Upper lobe of left lung (tissue), 6 donors: ENCODE measurements around the gene CADPS. TPM values are rescaled to one million over a fixed set of nuclear protein-coding genes. Genes with fewer than 3 reads are reported as not detected.

ENCODE experiments used
- ATAC-seq, 2 donors: fragments of 200-7000 bp; cut with Tn5 transposase; one replicate each; pipeline ENCODE4 v1.9.1; 2022; ENCODE audit warnings: mild to moderate bottlenecking in 2 of 2, moderate library complexity in 2 of 2; ENCODE audit not compliant: low FRiP score in 2 of 2
- DNase-seq, 2 donors: peaks; one replicate each; pipeline ENCODE4 v3.0.0-alpha.2; 2019 to 2020
- H3K27ac ChIP-seq, 4 donors: fragments of 200-600 bp; sonication (generic); one replicate each; pipeline ENCODE4 v1.5.1; 2016 to 2019
- H3K27me3 ChIP-seq, 4 donors: fragments of 200-600 bp; sonication (generic); one replicate each; pipeline ENCODE4 v1.5.1; 2017 to 2019
- H3K36me3 ChIP-seq, 4 donors: fragments of 200-600 bp; sonication (generic); one replicate each; pipeline ENCODE4 v1.5.1; 2016 to 2019
- H3K4me1 ChIP-seq, 4 donors: fragments of 200-600 bp; sonication (generic); one replicate each; pipeline ENCODE4 v1.5.1; 2018 to 2019
- H3K4me3 ChIP-seq, 4 donors: fragments of 200-600 bp; sonication (generic); one replicate each; pipeline ENCODE4 v1.5.1; 2017 to 2019; ENCODE audit warnings: mild to moderate bottlenecking in 2 of 4, moderate library complexity in 1 of 4
- H3K9me3 ChIP-seq, 4 donors: fragments of 200-600 bp; sonication (generic); one replicate each; pipeline ENCODE4 v1.5.1; 2018 to 2019
- EP300 ChIP-seq, 4 donors: sonication (generic); formaldehyde crosslinking; IDR thresholded peaks; one replicate each; pipeline ENCODE4 v1.5.1; 2017; ENCODE audit warnings: antibody characterized with exemption in 4 of 4, control low read depth in 2 of 4
- POLR2A ChIP-seq, 4 donors: fragments of 450-650 bp; IDR thresholded peaks; one replicate each; pipeline ENCODE4 v1.5.1; 2016 to 2017; ENCODE audit warnings: antibody characterized with exemption in 4 of 4, mild to moderate bottlenecking in 2 of 4
- POLR2AphosphoS5 ChIP-seq, 2 donors: sonication (generic); formaldehyde crosslinking; IDR thresholded peaks; one replicate each; pipeline ENCODE4 v1.5.1; 2017; ENCODE audit warnings: antibody characterized with exemption in 2 of 2
- WGBS, 2 donors: methylation state at CpG; one replicate each; pipeline ENCODE4 v1.1.5; 2017 to 2018; 5-methylcytosine and 5-hydroxymethylcytosine counted together
- total RNA-seq, 6 donors: library from RNA; depleted of rRNA in 4 of 6; stranded (reverse); fragments of >200 nt in 4 of 6; gene quantifications; one replicate each; pipeline versions ENCODE4 v1.1.0 to v1.2.1, GENCODE V29; 2016 to 2021
- TF ChIP-seq, protein P1 (sequence below), 6 experiments: fragments of 450-650 bp in 4 of 6; fragments of 200-600 bp in 2 of 6; sonication (generic) in 2 of 6; IDR thresholded peaks; one replicate each; pipeline ENCODE4 v1.5.1; 2016 to 2019; ENCODE audit warnings: antibody characterized with exemption in 6 of 6
- donor health status: DM: no; HTN: no; CAD: no; lungs with moderate emphysema.
- donor health status: DM: no; HTN: yes; CAD: no; lungs with severe emphysema.

CADPS gene
- total RNA-seq, 6 donors from 2014 or later, result 0.29 to 1.5 (median 1.2) TPM; not detected in 3

DNA sequence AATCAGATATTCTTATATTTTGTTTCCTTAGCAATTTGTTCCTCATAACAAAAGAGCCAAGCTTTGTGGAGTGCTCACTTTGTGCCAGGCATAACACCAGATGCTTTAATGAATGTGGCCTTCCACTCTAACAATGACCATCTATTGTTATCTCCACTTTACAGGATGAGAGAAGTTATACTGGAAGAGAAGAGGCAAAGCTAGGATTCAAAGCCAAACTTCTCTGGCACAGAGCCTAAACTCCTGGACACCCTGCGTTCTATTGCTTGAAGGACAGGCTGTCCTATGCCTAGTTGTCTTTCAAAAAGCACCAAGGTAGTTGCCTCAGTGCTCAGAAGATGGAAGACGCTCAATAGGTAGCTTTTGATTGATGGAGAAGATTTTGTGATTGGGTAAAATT, 378.7 kb downstream of the CADPS start:
- Histone ChIP-seq H3K4me3 (no peak overlapping the region), H3K4me1 (no peaks in the 10 kb centered on the region), H3K27me3 (no peaks in the 10 kb centered on the region), H3K27ac (no peak overlapping the region), H3K9me3 (no peaks in the 10 kb centered on the region), H3K36me3 (no peaks in the 10 kb centered on the region)
- ATAC-seq, result no peak
- WGBS, 2 donors, result 68 to 75% methylated on average over 2 of the region's 2 CpGs
- TF ChIP-seq, protein P1, sequence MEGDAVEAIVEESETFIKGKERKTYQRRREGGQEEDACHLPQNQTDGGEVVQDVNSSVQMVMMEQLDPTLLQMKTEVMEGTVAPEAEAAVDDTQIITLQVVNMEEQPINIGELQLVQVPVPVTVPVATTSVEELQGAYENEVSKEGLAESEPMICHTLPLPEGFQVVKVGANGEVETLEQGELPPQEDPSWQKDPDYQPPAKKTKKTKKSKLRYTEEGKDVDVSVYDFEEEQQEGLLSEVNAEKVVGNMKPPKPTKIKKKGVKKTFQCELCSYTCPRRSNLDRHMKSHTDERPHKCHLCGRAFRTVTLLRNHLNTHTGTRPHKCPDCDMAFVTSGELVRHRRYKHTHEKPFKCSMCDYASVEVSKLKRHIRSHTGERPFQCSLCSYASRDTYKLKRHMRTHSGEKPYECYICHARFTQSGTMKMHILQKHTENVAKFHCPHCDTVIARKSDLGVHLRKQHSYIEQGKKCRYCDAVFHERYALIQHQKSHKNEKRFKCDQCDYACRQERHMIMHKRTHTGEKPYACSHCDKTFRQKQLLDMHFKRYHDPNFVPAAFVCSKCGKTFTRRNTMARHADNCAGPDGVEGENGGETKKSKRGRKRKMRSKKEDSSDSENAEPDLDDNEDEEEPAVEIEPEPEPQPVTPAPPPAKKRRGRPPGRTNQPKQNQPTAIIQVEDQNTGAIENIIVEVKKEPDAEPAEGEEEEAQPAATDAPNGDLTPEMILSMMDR (IDR thresholded peaks at IDR 0.05), result no peak
- TF ChIP-seq POLR2AphosphoS5 (IDR thresholded peaks at IDR 0.05) (no peak), POLR2A (IDR thresholded peaks at IDR 0.05) (no peak), EP300 (IDR thresholded peaks at IDR 0.05) (no peak)
- DNase-seq, result no peak

DNA sequence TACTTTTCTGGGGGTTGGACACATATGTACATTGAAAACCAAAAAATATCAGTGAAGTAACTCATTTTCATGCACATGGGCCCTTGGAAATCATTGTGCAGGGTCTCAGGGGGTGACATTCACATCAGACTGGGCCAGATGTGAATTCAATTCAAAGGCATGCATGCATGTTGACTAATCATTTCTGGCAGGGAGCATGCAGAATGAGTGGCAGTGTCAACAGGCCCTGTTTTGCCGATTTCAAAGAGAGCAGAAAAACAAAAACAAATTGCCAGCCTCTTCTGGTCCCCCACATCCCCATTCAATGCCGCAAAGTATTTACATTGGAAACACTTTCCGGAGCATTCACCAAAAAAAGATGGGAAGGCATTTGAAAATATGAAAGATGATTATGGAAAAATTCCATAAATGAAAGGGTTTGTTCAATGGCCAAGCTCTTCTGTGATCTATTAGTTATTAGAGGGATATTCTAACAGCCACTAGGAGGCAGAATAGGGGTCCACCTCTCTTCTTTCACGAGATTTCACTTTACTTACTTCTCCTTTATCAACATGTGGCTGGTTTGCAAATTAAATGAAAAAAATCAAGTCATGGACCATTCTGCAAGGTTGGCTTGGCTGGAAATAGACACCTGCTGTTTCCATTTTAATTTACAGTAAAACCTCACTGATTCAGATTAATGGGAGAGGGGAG, 382.0 kb downstream of the CADPS start:
- DNase-seq (no peak), ATAC-seq (no peak)
- 67 to 69% methylated on average over 4 of the region's 4 CpGs for WGBS, 2 donors
- TF ChIP-seq EP300 (IDR thresholded peaks at IDR 0.05), result no peak
- no peak for TF ChIP-seq POLR2AphosphoS5 (IDR thresholded peaks at IDR 0.05)
- no peak for TF ChIP-seq POLR2A (IDR thresholded peaks at IDR 0.05)
- TF ChIP-seq, protein P1 (IDR thresholded peaks at IDR 0.05), result no peak
- Histone ChIP-seq H3K9me3 (no peaks in the 10 kb centered on the region), H3K36me3 (no peaks in the 10 kb centered on the region), H3K4me1 (no peaks in the 10 kb centered on the region), H3K27me3 (no peaks in the 10 kb centered on the region), H3K27ac (no peak overlapping the region), H3K4me3 (no peak overlapping the region)

DNA sequence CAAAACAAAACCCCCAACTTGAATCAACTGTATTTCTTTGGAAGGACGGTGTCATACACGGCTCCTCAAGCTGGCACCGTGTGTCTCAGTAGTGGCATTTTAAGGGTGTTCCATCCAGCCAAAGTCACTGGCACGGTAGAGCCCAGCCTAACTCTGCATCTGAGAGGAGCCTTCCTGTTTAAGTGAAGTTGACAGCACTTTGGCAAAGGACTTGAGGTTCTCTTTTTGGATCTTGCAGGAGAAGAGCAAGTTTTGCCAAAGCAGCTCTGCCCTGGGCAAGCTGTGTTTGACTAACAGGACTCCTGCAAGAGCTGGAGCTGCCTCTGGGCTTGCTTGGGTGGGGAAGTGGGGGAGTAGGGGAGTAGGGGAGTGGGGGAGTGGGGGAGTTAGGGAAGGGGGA, 392.3 kb downstream of the CADPS start:
- Histone ChIP-seq H3K27ac (no peak overlapping the region), H3K4me3 (no peak overlapping the region), H3K4me1 (no peaks in the 10 kb centered on the region), H3K36me3 (no peaks in the 10 kb centered on the region), H3K27me3 (no peaks in the 10 kb centered on the region), H3K9me3 (no peaks in the 10 kb centered on the region)
- WGBS, 2 donors, result 57 to 63% methylated on average over 4 of the region's 4 CpGs
- no peak for TF ChIP-seq POLR2A (IDR thresholded peaks at IDR 0.05)
- no peak for TF ChIP-seq POLR2AphosphoS5 (IDR thresholded peaks at IDR 0.05)
- TF ChIP-seq, protein P1 (IDR thresholded peaks at IDR 0.05), result no peak
- TF ChIP-seq EP300 (IDR thresholded peaks at IDR 0.05), result no peak
- DNase-seq (no peak), ATAC-seq (no peak)

DNA sequence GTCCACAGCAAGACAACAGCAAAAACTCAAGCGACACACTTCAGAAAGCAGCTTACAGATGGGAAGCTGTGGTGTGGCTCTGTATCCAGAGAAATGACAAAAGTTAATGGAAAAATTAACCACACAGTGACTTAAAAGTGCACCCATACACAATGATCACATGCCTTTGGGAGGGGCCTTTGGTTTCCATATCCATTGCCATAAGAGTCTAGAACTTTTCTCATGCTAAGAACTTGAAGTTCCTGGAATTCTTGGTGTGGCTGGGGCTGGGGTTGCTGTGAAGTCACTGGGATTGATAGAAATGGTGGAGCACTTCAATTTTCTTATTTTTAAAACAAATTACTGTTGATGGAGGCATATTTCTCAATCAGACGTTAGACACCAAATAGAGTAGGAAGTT, 393.3 kb downstream of the CADPS start:
- H3K4me1 ChIP-seq, result no peaks in the 10 kb centered on the region
- no peaks in the 10 kb centered on the region for H3K36me3 ChIP-seq
- no peak overlapping the region for H3K27ac ChIP-seq
- ATAC-seq, result no peak
- WGBS, 2 donors, result 84 to 90% methylated on average over 2 of the region's 2 CpGs
- no peaks in the 10 kb centered on the region for H3K9me3 ChIP-seq
- H3K27me3 ChIP-seq, result no peaks in the 10 kb centered on the region
- TF ChIP-seq POLR2AphosphoS5 (IDR thresholded peaks at IDR 0.05) (no peak), POLR2A (IDR thresholded peaks at IDR 0.05) (no peak), EP300 (IDR thresholded peaks at IDR 0.05) (no peak)
- TF ChIP-seq, protein P1 (IDR thresholded peaks at IDR 0.05), result no peak
- H3K4me3 ChIP-seq, result no peak overlapping the region
- DNase-seq, result no peak

DNA sequence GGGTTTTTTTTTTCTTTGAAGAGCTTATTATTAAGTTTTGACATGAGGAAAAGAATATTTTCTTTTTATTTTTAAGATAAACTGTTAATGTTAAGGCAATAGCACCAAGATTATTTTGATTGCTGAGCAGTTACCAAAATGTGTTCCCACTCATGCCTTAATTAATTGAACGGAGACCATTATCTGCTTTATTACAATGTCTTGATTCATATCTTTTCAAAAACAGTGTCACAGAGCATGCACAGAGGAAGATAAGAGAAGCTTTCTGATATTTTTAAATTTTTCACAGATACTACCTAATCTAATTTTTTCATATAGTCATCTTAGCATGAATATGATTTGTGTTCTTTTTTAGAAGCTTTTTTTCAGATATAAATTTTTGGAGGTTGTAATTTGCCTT, 395.2 kb downstream of the CADPS start:
- Histone ChIP-seq H3K4me3 (no peak overlapping the region), H3K27ac (no peak overlapping the region), H3K9me3 (no peaks in the 10 kb centered on the region), H3K36me3 (no peaks in the 10 kb centered on the region), H3K4me1 (no peaks in the 10 kb centered on the region), H3K27me3 (no peaks in the 10 kb centered on the region)
- no peak for TF ChIP-seq EP300 (IDR thresholded peaks at IDR 0.05)
- no peak for TF ChIP-seq POLR2AphosphoS5 (IDR thresholded peaks at IDR 0.05)
- no peak for TF ChIP-seq POLR2A (IDR thresholded peaks at IDR 0.05)
- TF ChIP-seq, protein P1 (IDR thresholded peaks at IDR 0.05), result no peak
- no peak for ATAC-seq
- DNase-seq, result no peak
- 77 to 84% methylated on average over 1 of the region's 1 CpG for whole genome bisulfite sequencing, 2 donors
